GM23338 (cell line): ENCODE results near the gene KRT79. TPM values are rescaled to one million over a fixed set of nuclear protein-coding genes. Genes with fewer than 3 reads are reported as not detected.

Experiments used
- ATAC-seq: fragments of 200-7000 bp; cut with Tn5 transposase; 3 replicates; pipeline ENCODE4 v1.9.1; 2020
- DNase-seq: peaks from one replicate; pipeline ENCODE4 v3.0.0-alpha.2; 2015; ENCODE audit warnings: low spot score
- H2AFZ ChIP-seq: fragments of 200-600 bp; sonication (generic); 2 replicates; pipeline ENCODE4 v1.8.0; 2016; ENCODE audit warnings: antibody characterized with exemption, mild to moderate bottlenecking, moderate library complexity
- H3F3A ChIP-seq: fragments of 200-600 bp; sonication (generic); replicated peaks from 2 replicates; pipeline ENCODE4 v1.8.0; 2017; ENCODE audit warnings: antibody characterized with exemption, mixed run types, low read depth
- H3K27ac ChIP-seq: fragments of 200-600 bp; sonication (generic); 2 replicates; pipeline ENCODE4 v1.6.1; 2016; ENCODE audit warnings: low read depth
- H3K27me3 ChIP-seq: fragments of 200-600 bp; sonication (generic); 2 replicates; pipeline ENCODE4 v1.8.0; 2016; ENCODE audit warnings: mild to moderate bottlenecking, mixed run types, moderate library complexity; ENCODE audit not compliant: insufficient read depth
- H3K36me3 ChIP-seq: fragments of 200-600 bp; sonication (generic); 2 replicates; pipeline ENCODE4 v1.8.0; 2016; ENCODE audit warnings: mild to moderate bottlenecking; ENCODE audit not compliant: insufficient read depth
- H3K4me1 ChIP-seq: fragments of 200-600 bp; sonication (generic); 2 replicates; pipeline ENCODE4 v1.8.0; 2016; ENCODE audit warnings: mild to moderate bottlenecking, moderate library complexity; ENCODE audit not compliant: insufficient read depth
- H3K4me2 ChIP-seq: fragments of 200-600 bp; sonication (generic); 2 replicates; pipeline ENCODE4 v1.7.1; 2017; ENCODE audit warnings: mixed run types
- H3K4me3 ChIP-seq: fragments of 200-600 bp; sonication (generic); 2 replicates; pipeline ENCODE4 v1.6.1; 2016; ENCODE audit warnings: mixed run types
- H3K79me2 ChIP-seq: fragments of 200-600 bp; sonication (generic); replicated peaks from 2 replicates; pipeline ENCODE4 v1.8.0; 2017; ENCODE audit warnings: mild to moderate bottlenecking; ENCODE audit not compliant: insufficient read depth
- H3K9me2 ChIP-seq: fragments of 200-600 bp; sonication (generic); 2 replicates; pipeline ENCODE4 v1.8.0; 2017; ENCODE audit not compliant: insufficient read depth
- H4K20me1 ChIP-seq: fragments of 200-600 bp; sonication (generic); replicated peaks from 2 replicates; pipeline ENCODE4 v1.8.0; 2017; ENCODE audit warnings: mild to moderate bottlenecking; ENCODE audit not compliant: insufficient read depth
- H3K27ac Mint-ChIP-seq: 2 replicates; pipeline ENCODE4 v1.8.0; 2020; ENCODE audit warnings: inconsistent platforms, mild to moderate bottlenecking, moderate library complexity, mixed read lengths
- H3K27me3 Mint-ChIP-seq: 3 replicates; pipeline ENCODE4 v1.8.0; 2022; ENCODE audit warnings: low read depth, mild to moderate bottlenecking, moderate library complexity, mixed read lengths, inconsistent platforms; ENCODE audit not compliant: insufficient read depth, poor library complexity
- H3K36me3 Mint-ChIP-seq: 3 replicates; pipeline ENCODE4 v1.8.0; 2021; ENCODE audit warnings: low read depth, mild to moderate bottlenecking, inconsistent platforms, moderate library complexity, mixed read lengths
- H3K4me1 Mint-ChIP-seq: 3 replicates; pipeline ENCODE4 v1.8.0; 2020; ENCODE audit warnings: mild to moderate bottlenecking, inconsistent platforms, mixed read lengths
- H3K4me3 Mint-ChIP-seq: 3 replicates; pipeline ENCODE4 v1.8.0; 2021; ENCODE audit warnings: moderate library complexity, mild to moderate bottlenecking, inconsistent platforms, mixed read lengths
- H3K9me3 Mint-ChIP-seq: 3 replicates; pipeline ENCODE4 v1.8.0; 2020; ENCODE audit warnings: moderate library complexity, mild to moderate bottlenecking, inconsistent platforms, mixed read lengths
- EZH2 ChIP-seq: fragments of 200-600 bp; sonication (generic); IDR thresholded peaks from one replicate; pipeline ENCODE4 v1.8.0; 2017; ENCODE audit warnings: antibody characterized with exemption, mild to moderate bottlenecking, low read depth; ENCODE audit not compliant: unreplicated experiment
- EZH2phosphoT487 ChIP-seq: fragments of 200-600 bp; sonication (generic); IDR thresholded peaks from one replicate; pipeline ENCODE4 v1.8.1; 2018; ENCODE audit warnings: antibody characterized with exemption; ENCODE audit not compliant: unreplicated experiment
- NANOG ChIP-seq: IDR thresholded peaks from 2 replicates; pipeline ENCODE4 v1.6.1; 2016; ENCODE audit warnings: antibody characterized with exemption, borderline replicate concordance
- POLR2AphosphoS5 ChIP-seq: IDR thresholded peaks from 2 replicates; pipeline ENCODE4 v1.6.1; 2016; ENCODE audit warnings: antibody characterized with exemption, low read depth
- ZNF114 ChIP-seq: fragments of 250-450 bp; sonication (Bioruptor Pico); IDR thresholded peaks from 2 replicates; pipeline ENCODE4 v1.5.0; 2020; ENCODE audit warnings: mild to moderate bottlenecking, moderate library complexity
- polyA plus RNA-seq: library from polyadenylated mRNA; unstranded; fragments of >200 nt; fragmentation: Nextera tagmentation; extraction: Ambion mirVana; gene quantifications from 2 replicates; pipeline ENCODE4 v1.2.1, GENCODE V29; 2016
- total RNA-seq: library from RNA; depleted of rRNA; stranded (reverse); fragments of >200 nt; shearing (Covaris generic); gene quantifications from 2 replicates; pipeline ENCODE4 v1.2.3, GENCODE V29; 2014
- TF ChIP-seq, protein P1 (sequence below): fragments of 250-450 bp; sonication (Bioruptor Pico); IDR thresholded peaks from 2 replicates; pipeline ENCODE4 v1.5.0; 2020; ENCODE audit warnings: mild to moderate bottlenecking, moderate library complexity

KRT79 gene
- total and polyA plus RNA-seq, 2 experiments from 2014 or later, result 0.21 TPM; not detected in 1

GRCh38 chr12:52782502-52782901 lies 51.6 kb downstream of the KRT79 start:
- Histone ChIP-seq H3F3A (no peaks in the 10 kb centered on the region), H2AFZ (no peak overlapping the region), H3K36me3 (no peaks in the 10 kb centered on the region), H3K9me2 (no peaks in the 10 kb centered on the region), H3K27ac (no peak overlapping the region), H4K20me1 (no peaks in the 10 kb centered on the region), H3K27me3 (no peaks in the 10 kb centered on the region), H3K4me1 (no peaks in the 10 kb centered on the region), H3K79me2 (no peaks in the 10 kb centered on the region), H3K4me3 (no peak overlapping the region), H3K4me2 (no peak overlapping the region)
- no peak for ATAC-seq
- Mint-ChIP-seq H3K27ac (no peak overlapping the region), H3K36me3 (no peaks in the 10 kb centered on the region), H3K4me1 (no peaks in the 10 kb centered on the region; the same call in 2 of the 3 replicates), H3K27me3 (no peaks in the 10 kb centered on the region), H3K4me3 (no peak overlapping the region), H3K9me3 (no peaks in the 10 kb centered on the region)
- TF ChIP-seq EZH2phosphoT487, result no peak
- DNase-seq, result no peak

GRCh38 chr12:52781399-52782082 lies 52.6 kb downstream of the KRT79 start:
- Histone ChIP-seq H3K4me3 (no peak overlapping the region), H3K27ac (no peak overlapping the region), H3K4me1 (no peaks in the 10 kb centered on the region), H3K79me2 (no peaks in the 10 kb centered on the region), H2AFZ (no peak overlapping the region), H3K36me3 (no peaks in the 10 kb centered on the region), H3K27me3 (no peaks in the 10 kb centered on the region), H3K9me2 (no peaks in the 10 kb centered on the region), H4K20me1 (no peaks in the 10 kb centered on the region), H3K4me2 (no peak overlapping the region), H3F3A (no peaks in the 10 kb centered on the region)
- H3K4me1 Mint-ChIP-seq, result no peaks in the 10 kb centered on the region; the same call in 2 of the 3 replicates
- H3K4me3 Mint-ChIP-seq, result no peak overlapping the region
- H3K27me3 Mint-ChIP-seq, result no peaks in the 10 kb centered on the region
- H3K27ac Mint-ChIP-seq, result no peak overlapping the region
- H3K9me3 Mint-ChIP-seq, result no peaks in the 10 kb centered on the region
- TF ChIP-seq POLR2AphosphoS5 (no peak), ZNF114 (CRISPR knock-in tag) (no peak), EZH2 (no peak), NANOG (no peak)
- TF ChIP-seq, protein P1, sequence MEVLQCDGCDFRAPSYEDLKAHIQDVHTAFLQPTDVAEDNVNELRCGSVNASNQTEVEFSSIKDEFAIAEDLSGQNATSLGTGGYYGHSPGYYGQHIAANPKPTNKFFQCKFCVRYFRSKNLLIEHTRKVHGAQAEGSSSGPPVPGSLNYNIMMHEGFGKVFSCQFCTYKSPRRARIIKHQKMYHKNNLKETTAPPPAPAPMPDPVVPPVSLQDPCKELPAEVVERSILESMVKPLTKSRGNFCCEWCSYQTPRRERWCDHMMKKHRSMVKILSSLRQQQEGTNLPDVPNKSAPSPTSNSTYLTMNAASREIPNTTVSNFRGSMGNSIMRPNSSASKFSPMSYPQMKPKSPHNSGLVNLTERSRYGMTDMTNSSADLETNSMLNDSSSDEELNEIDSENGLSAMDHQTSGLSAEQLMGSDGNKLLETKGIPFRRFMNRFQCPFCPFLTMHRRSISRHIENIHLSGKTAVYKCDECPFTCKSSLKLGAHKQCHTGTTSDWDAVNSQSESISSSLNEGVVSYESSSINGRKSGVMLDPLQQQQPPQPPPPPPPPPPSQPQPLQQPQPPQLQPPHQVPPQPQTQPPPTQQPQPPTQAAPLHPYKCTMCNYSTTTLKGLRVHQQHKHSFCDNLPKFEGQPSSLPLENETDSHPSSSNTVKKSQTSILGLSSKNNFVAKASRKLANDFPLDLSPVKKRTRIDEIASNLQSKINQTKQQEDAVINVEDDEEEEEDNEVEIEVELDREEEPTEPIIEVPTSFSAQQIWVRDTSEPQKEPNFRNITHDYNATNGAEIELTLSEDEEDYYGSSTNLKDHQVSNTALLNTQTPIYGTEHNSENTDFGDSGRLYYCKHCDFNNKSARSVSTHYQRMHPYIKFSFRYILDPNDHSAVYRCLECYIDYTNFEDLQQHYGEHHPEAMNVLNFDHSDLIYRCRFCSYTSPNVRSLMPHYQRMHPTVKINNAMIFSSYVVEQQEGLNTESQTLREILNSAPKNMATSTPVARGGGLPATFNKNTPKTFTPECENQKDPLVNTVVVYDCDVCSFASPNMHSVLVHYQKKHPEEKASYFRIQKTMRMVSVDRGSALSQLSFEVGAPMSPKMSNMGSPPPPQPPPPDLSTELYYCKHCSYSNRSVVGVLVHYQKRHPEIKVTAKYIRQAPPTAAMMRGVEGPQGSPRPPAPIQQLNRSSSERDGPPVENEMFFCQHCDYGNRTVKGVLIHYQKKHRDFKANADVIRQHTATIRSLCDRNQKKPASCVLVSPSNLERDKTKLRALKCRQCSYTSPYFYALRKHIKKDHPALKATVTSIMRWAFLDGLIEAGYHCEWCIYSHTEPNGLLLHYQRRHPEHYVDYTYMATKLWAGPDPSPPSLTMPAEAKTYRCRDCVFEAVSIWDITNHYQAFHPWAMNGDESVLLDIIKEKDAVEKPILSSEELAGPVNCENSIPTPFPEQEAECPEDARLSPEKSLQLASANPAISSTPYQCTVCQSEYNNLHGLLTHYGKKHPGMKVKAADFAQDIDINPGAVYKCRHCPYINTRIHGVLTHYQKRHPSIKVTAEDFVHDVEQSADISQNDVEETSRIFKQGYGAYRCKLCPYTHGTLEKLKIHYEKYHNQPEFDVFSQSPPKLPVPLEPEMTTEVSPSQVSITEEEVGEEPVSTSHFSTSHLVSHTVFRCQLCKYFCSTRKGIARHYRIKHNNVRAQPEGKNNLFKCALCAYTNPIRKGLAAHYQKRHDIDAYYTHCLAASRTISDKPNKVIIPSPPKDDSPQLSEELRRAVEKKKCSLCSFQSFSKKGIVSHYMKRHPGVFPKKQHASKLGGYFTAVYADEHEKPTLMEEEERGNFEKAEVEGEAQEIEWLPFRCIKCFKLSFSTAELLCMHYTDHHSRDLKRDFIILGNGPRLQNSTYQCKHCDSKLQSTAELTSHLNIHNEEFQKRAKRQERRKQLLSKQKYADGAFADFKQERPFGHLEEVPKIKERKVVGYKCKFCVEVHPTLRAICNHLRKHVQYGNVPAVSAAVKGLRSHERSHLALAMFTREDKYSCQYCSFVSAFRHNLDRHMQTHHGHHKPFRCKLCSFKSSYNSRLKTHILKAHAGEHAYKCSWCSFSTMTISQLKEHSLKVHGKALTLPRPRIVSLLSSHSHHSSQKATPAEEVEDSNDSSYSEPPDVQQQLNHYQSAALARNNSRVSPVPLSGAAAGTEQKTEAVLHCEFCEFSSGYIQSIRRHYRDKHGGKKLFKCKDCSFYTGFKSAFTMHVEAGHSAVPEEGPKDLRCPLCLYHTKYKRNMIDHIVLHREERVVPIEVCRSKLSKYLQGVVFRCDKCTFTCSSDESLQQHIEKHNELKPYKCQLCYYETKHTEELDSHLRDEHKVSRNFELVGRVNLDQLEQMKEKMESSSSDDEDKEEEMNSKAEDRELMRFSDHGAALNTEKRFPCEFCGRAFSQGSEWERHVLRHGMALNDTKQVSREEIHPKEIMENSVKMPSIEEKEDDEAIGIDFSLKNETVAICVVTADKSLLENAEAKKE (CRISPR knock-in tag), result no peak
- H3K36me3 Mint-ChIP-seq, result no peaks in the 10 kb centered on the region
- no peak for DNase-seq
- ATAC-seq, result no peak
